Measurements from ENCODE around the gene LMNTD2.

LMNTD2 gene

GRCh38 chr11:540583-541432, 19.7 kb downstream of the LMNTD2 start:
- Histone ChIP-seq H3K27ac (ENCODE audit: low read depth, low read length) (no peak overlapping the region), H3K23ac (ENCODE audit: low read length) (no peak overlapping the region), H3K4me3 (ENCODE audit: low read length) (no peak overlapping the region), H4K8ac (ENCODE audit: low read depth, low read length) (no peak overlapping the region), H3K18ac (ENCODE audit: low read length) (no peak overlapping the region), H3K27me3 (ENCODE audit: insufficient read depth, low read length, poor library complexity) (no peaks in the 10 kb centered on the region), H2BK5ac (ENCODE audit: low read length) (no peak overlapping the region), H3K4ac (ENCODE audit: low read depth, low read length) (no peak overlapping the region), H3K36me3 (ENCODE audit: control insufficient read depth, insufficient read depth, low read length) (no peaks in the 10 kb centered on the region), H4K5ac (ENCODE audit: low read length) (no peak overlapping the region), H3K79me1 (ENCODE audit: low read length) (no peaks in the 10 kb centered on the region), H2BK120ac (ENCODE audit: low read depth, low read length) (no peak overlapping the region), H3K4me2 (ENCODE audit: low read length) (no peak overlapping the region), H3K4me1 (ENCODE audit: control insufficient read depth, low read depth, low read length) (peaks cover 4% of the 10 kb centered on the region), H2BK15ac (replicated peaks; ENCODE audit: low read depth) (no peak overlapping the region), H3K79me2 (ENCODE audit: control insufficient read depth, insufficient read depth, low read length) (no peaks in the 10 kb centered on the region), H2AK5ac (ENCODE audit: low read length) (no peak overlapping the region), H3K56ac (ENCODE audit: low read length) (no peak overlapping the region), H3K9ac (ENCODE audit: low read length) (no peak overlapping the region)
- no peak for DNase-seq
- WGBS (ENCODE audit: extremely low coverage, insufficient coverage, low lambda C conversion rate), result no CpG with 5 or more reads among the region's 23 CpGs

GRCh38 chr11:539971-540481, 20.5 kb downstream of the LMNTD2 start:
- Histone ChIP-seq H2BK5ac (ENCODE audit: low read length) (no peak overlapping the region), H4K8ac (ENCODE audit: low read depth, low read length) (no peak overlapping the region), H3K79me2 (ENCODE audit: control insufficient read depth, insufficient read depth, low read length) (no peaks in the 10 kb centered on the region), H3K23ac (ENCODE audit: low read length) (peak overlapping the region; percentile 45), H3K9ac (ENCODE audit: low read length) (no peak overlapping the region), H3K27ac (ENCODE audit: low read depth, low read length) (no peak overlapping the region), H3K4ac (ENCODE audit: low read depth, low read length) (no peak overlapping the region), H3K4me2 (ENCODE audit: low read length) (no peak overlapping the region), H3K27me3 (ENCODE audit: insufficient read depth, low read length, poor library complexity) (no peaks in the 10 kb centered on the region), H3K4me3 (ENCODE audit: low read length) (no peak overlapping the region), H2BK120ac (ENCODE audit: low read depth, low read length) (no peak overlapping the region), H3K18ac (ENCODE audit: low read length) (no peak overlapping the region), H3K36me3 (ENCODE audit: control insufficient read depth, insufficient read depth, low read length) (no peaks in the 10 kb centered on the region), H3K56ac (ENCODE audit: low read length) (no peak overlapping the region), H2BK15ac (replicated peaks; ENCODE audit: low read depth) (no peak overlapping the region), H3K79me1 (ENCODE audit: low read length) (no peaks in the 10 kb centered on the region), H4K5ac (ENCODE audit: low read length) (no peak overlapping the region), H3K4me1 (ENCODE audit: control insufficient read depth, low read depth, low read length) (peaks cover 4% of the 10 kb centered on the region), H2AK5ac (ENCODE audit: low read length) (no peak overlapping the region)
- DNase-seq, result no peak
- whole genome bisulfite sequencing (ENCODE audit: extremely low coverage, insufficient coverage, low lambda C conversion rate), result no CpG with 5 or more reads among the region's 8 CpGs

- Histone ChIP-seq H2AK5ac (ENCODE audit: low read length) (no peak overlapping the region), H3K4ac (ENCODE audit: low read depth, low read length) (no peak overlapping the region), H3K23ac (ENCODE audit: low read length) (no peak overlapping the region), H3K79me2 (ENCODE audit: control insufficient read depth, insufficient read depth, low read length) (peaks cover 7% of the 10 kb centered on the region), H3K4me2 (ENCODE audit: low read length) (no peak overlapping the region), H2BK120ac (ENCODE audit: low read depth, low read length) (no peak overlapping the region), H3K4me1 (ENCODE audit: control insufficient read depth, low read depth, low read length) (peaks cover 4% of the 10 kb centered on the region), H2BK5ac (ENCODE audit: low read length) (no peak overlapping the region), H3K27ac (ENCODE audit: low read depth, low read length) (no peak overlapping the region), H3K79me1 (ENCODE audit: low read length) (peaks cover 11% of the 10 kb centered on the region), H3K4me3 (ENCODE audit: low read length) (no peak overlapping the region), H3K56ac (ENCODE audit: low read length) (no peak overlapping the region), H3K18ac (ENCODE audit: low read length) (no peak overlapping the region), H2BK15ac (replicated peaks; ENCODE audit: low read depth) (no peak overlapping the region), H3K36me3 (ENCODE audit: control insufficient read depth, insufficient read depth, low read length) (no peaks in the 10 kb centered on the region), H4K8ac (ENCODE audit: low read depth, low read length) (no peak overlapping the region), H3K9ac (ENCODE audit: low read length) (no peak overlapping the region), H3K27me3 (ENCODE audit: insufficient read depth, low read length, poor library complexity) (no peaks in the 10 kb centered on the region), H4K5ac (ENCODE audit: low read length) (no peak overlapping the region)
- no peak for DNase-seq
- no CpG with 5 or more reads among the region's 20 CpGs for WGBS (ENCODE audit: extremely low coverage, insufficient coverage, low lambda C conversion rate)
Measured at GRCh38 chr11:538431-539051, 22.0 kb downstream of the LMNTD2 start.

GRCh38 chr11:537622-538430, 22.7 kb downstream of the LMNTD2 start:
- Histone ChIP-seq H3K4me3 (ENCODE audit: low read length) (no peak overlapping the region), H2BK15ac (replicated peaks; ENCODE audit: low read depth) (no peak overlapping the region), H4K8ac (ENCODE audit: low read depth, low read length) (no peak overlapping the region), H3K4ac (ENCODE audit: low read depth, low read length) (no peak overlapping the region), H3K27me3 (ENCODE audit: insufficient read depth, low read length, poor library complexity) (no peaks in the 10 kb centered on the region), H3K27ac (ENCODE audit: low read depth, low read length) (no peak overlapping the region), H3K36me3 (ENCODE audit: control insufficient read depth, insufficient read depth, low read length) (no peaks in the 10 kb centered on the region), H3K9ac (ENCODE audit: low read length) (peak overlapping the region; percentile 51), H3K79me2 (ENCODE audit: control insufficient read depth, insufficient read depth, low read length) (peaks cover 7% of the 10 kb centered on the region), H3K56ac (ENCODE audit: low read length) (peak overlapping the region; percentile 81), H3K4me2 (ENCODE audit: low read length) (peak overlapping the region; percentile 61), H2BK5ac (ENCODE audit: low read length) (no peak overlapping the region), H3K23ac (ENCODE audit: low read length) (no peak overlapping the region), H2AK5ac (ENCODE audit: low read length) (no peak overlapping the region), H2BK120ac (ENCODE audit: low read depth, low read length) (no peak overlapping the region), H4K5ac (ENCODE audit: low read length) (no peak overlapping the region), H3K4me1 (ENCODE audit: control insufficient read depth, low read depth, low read length) (peaks cover 4% of the 10 kb centered on the region), H3K18ac (ENCODE audit: low read length) (no peak overlapping the region), H3K79me1 (ENCODE audit: low read length) (peaks cover 12% of the 10 kb centered on the region)
- no peak for DNase-seq
- WGBS (ENCODE audit: extremely low coverage, insufficient coverage, low lambda C conversion rate), result no CpG with 5 or more reads among the region's 19 CpGs

DNA sequence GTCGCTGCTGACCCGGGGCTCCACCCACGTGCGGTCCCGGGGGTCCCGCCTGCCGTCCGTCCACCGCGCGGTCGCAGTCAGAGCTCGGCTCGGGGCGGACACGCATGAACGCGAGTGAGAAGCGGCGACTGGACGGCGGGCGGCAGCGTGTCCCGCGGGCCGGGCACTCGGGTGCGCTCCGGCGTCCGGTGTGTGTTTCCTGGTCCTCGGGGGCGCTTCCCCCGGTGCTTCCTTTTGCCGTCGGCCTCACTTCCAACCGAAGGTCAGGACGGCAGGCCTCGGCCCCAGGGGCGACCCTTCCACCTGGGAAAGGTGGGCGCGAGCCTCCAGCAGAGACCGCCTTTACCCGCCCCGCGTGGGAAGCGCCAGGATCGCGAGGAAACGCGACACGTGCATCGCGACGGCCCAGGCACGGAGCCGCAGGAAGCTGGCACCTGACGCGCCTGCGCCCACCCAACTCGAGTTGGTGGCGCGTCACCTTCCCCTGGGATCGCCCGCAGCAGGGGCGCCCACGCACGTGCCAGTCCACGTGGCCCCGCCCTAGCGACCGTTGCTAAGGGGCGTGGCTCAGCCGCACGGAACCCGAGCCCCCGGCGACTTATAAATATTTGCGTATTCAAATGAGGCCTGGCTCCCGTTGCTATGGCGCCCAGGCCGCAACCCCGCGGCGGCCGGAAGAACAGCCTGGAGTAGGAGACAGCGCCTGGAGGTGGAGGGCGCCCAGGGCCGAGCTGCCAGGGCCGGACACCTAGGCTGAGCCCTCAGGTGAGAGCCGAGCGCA, 23.5 kb downstream of the LMNTD2 start, which contains the start of gene LRRC56:
LRRC56 (plus strand) TSS at position 687 of the 781 bp plus-strand sequence. CDS start 3,158 bp downstream, outside the sequence.
- Histone ChIP-seq H3K23ac (ENCODE audit: low read length) (peak within 1 kb of the TSS; percentile 91), H3K27ac (ENCODE audit: low read depth, low read length) (no peak within 1 kb of the TSS), H3K56ac (ENCODE audit: low read length) (peak within 1 kb of the TSS; percentile 88), H4K5ac (ENCODE audit: low read length) (no peak within 1 kb of the TSS), H3K4me3 (ENCODE audit: low read length) (no peak within 1 kb of the TSS), H3K4me2 (ENCODE audit: low read length) (peak within 1 kb of the TSS; percentile 74), H2BK120ac (ENCODE audit: low read depth, low read length) (no peak within 1 kb of the TSS), H3K36me3 (ENCODE audit: control insufficient read depth, insufficient read depth, low read length) (no peaks in the 10 kb centered on the region), H3K4me1 (ENCODE audit: control insufficient read depth, low read depth, low read length) (peaks cover 4% of the 10 kb centered on the region), H4K8ac (ENCODE audit: low read depth, low read length) (no peak within 1 kb of the TSS), H2BK5ac (ENCODE audit: low read length) (no peak within 1 kb of the TSS), H3K9ac (ENCODE audit: low read length) (peak within 1 kb of the TSS; percentile 61), H3K79me2 (ENCODE audit: control insufficient read depth, insufficient read depth, low read length) (peaks cover 7% of the 10 kb centered on the region), H3K27me3 (ENCODE audit: insufficient read depth, low read length, poor library complexity) (no peaks in the 10 kb centered on the region), H2BK15ac (replicated peaks; ENCODE audit: low read depth) (no peak within 1 kb of the TSS), H3K79me1 (ENCODE audit: low read length) (peaks cover 12% of the 10 kb centered on the region), H3K4ac (ENCODE audit: low read depth, low read length) (no peak within 1 kb of the TSS), H2AK5ac (ENCODE audit: low read length) (no peak within 1 kb of the TSS), H3K18ac (ENCODE audit: low read length) (peak within 1 kb of the TSS; percentile 11)
- no CpG with 5 or more reads among the region's 93 CpGs for WGBS (ENCODE audit: extremely low coverage, insufficient coverage, low lambda C conversion rate)
- DNase-seq, result peak; percentile 92

Measured in mesendoderm (in vitro differentiated cells).